Astrocyte of the spinal cord (primary cell): ENCODE results near the gene C1orf94.
"Not testable (repeated sequence)": the region's sequence is repeated elsewhere in the genome, so short reads cannot be mapped to it uniquely, and the experiment has no call there.

Source experiments
- DNase-seq: peaks from one replicate; pipeline ENCODE4 v3.0.0; 2011; ENCODE audit warnings: low read depth, low spot score
- H3K4me3 ChIP-seq: 2 replicates; pipeline ENCODE4 v1.5.1; 2011; ENCODE audit warnings: low read depth, mild to moderate bottlenecking, low read length, moderate library complexity
- CTCF ChIP-seq: IDR thresholded peaks from 2 replicates; pipeline ENCODE4 v1.5.1; 2012; ENCODE audit warnings: low read depth, mild to moderate bottlenecking, low read length, inconsistent platforms
- in situ Hi-C: cut with HindIII; loops from 2 replicates; pipeline ENCODE4 v1.10.0; 2017; ENCODE audit warnings: low sequenced_read_pairs

The C1orf94 gene

GRCh38 chr1:34175744-34176143, 963 bp upstream of the C1orf94 start:
- no peak for TF ChIP-seq CTCF
- no peak overlapping the region for H3K4me3 ChIP-seq
- DNase-seq: no peak
- in situ Hi-C loops: no loop called here

GRCh38 chr1:34178072-34178471, 1.4 kb downstream of the C1orf94 start:
- no peak for TF ChIP-seq CTCF
- in situ Hi-C loops: no loop called here
- H3K4me3 ChIP-seq: no peak overlapping the region
- DNase-seq: no peak

GRCh38 chr1:34183381-34183780, 6.7 kb downstream of the C1orf94 start:
- DNase-seq, in situ Hi-C loops: not testable (repeated sequence)

GRCh38 chr1:34186741-34187494, 10.2 kb downstream of the C1orf94 start:
- no peak for DNase-seq
- no peak for TF ChIP-seq CTCF
- no peak overlapping the region for H3K4me3 ChIP-seq
- in situ Hi-C loops: no loop called here

More at GRCh38 chr1:34183381-34183780, 6.7 kb downstream of the C1orf94 start:
- not testable (repeated sequence) for H3K4me3 ChIP-seq

- TF ChIP-seq CTCF: no peak
- in situ Hi-C loops: no loop called here
- DNase-seq: no peak
- no peak overlapping the region for H3K4me3 ChIP-seq
Measured at GRCh38 chr1:34188418-34188817, 11.7 kb downstream of the C1orf94 start.

- H3K4me3 ChIP-seq: no peak overlapping the region
- in situ Hi-C loops: no loop called here
- no peak for DNase-seq
- no peak for TF ChIP-seq CTCF
Measured at GRCh38 chr1:34188985-34189384, 12.3 kb downstream of the C1orf94 start.

- in situ Hi-C loops: no loop called here
Measured at GRCh38 chr1:34190692-34191091, 14.0 kb downstream of the C1orf94 start.

More at GRCh38 chr1:34190692-34191091, 14.0 kb downstream of the C1orf94 start:
- no peak overlapping the region for H3K4me3 ChIP-seq
- no peak for DNase-seq
- TF ChIP-seq CTCF: no peak
